HG03060 (cell line): ENCODE measurements around the gene COPS8.

Experiments
- ATAC-seq: cut with Tn5 transposase; IDR thresholded peaks from one replicate; pipeline ENCODE4 v1.9.1; 2021; ENCODE audit warnings: low read depth, moderate number of reproducible peaks; ENCODE audit not compliant: unreplicated experiment

COPS8 gene

DNA sequence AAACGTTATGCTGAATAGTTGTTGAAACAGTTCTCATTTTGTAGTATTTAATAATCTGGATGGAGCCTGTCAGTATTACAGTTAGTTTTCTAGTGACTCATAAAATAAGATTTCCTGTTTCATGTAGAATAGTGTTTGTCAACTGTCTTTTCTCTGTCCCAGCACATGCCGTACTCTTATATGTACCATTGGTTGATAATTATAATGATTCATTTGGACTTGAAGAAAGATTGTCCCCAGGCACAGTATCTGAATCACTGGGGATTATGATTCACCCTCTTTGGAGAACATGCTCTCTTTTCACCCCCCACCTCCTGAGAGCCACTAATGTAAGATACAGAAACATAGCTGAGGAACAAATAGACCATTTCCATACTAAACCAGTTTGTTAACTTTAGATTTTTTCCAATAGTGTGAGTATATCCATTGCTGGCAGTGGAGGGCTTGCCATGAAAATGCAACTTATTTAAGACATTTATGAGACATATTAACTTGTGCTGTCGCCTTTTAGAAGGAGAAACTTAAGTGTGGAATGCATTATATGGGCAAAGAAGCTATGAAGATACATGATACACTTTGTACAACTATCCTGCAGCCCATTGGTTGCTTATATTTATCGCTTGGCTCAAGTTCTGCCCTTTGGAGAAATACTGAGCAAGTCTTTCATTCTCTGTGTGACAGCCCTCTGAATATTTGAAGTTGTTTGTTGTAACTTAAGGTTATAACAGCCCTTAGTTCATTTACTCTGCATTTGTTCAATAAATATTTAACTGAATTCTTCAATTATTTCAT is 12.4 kb downstream of the COPS8 start:
- no peak for ATAC-seq

DNA sequence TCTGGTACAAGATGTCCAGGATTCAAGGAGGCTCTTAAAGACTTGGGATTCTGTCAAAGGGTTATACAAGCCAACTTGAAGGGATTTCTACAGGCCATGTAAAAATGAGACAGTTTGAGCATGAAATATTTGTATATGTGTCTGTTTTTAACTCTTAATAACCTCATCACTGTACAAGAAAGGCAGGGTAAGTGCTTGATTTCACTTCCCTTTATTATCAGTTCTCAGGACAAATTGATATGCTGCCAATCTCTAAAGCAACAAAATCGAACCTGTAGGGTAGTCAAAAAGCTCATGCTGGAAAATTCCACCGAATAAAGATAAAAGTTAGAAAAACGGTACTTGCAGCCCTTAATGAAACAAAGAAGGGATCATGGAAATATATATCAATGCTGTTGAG is 14.1 kb downstream of the COPS8 start:
- ATAC-seq: no peak

GRCh38 chr2:237101118-237101979 is 15.7 kb downstream of the COPS8 start:
- ATAC-seq: no peak

DNA sequence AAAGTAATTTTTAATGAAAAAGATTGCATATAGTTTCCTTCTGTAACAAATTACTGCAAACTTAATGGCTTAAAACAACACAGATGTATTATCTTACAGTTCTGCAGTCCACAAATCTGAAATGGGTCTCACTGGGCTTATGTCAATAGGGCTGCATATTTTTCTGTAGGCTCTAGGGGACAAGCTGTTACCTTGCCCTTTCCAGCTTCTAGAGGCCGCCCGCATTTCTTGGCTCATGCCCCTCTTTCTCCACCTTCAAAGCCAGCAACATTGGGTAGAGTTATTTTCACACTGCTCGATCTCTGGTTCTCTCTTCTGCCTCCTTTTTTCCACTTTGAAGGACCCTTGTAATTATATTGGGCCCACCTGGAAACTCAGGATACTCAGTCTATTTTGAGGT is 16.7 kb downstream of the COPS8 start:
- ATAC-seq: no peak

- ATAC-seq: no peak
Observed at GRCh38 chr2:237109421-237109934, 23.8 kb downstream of the COPS8 start.

DNA sequence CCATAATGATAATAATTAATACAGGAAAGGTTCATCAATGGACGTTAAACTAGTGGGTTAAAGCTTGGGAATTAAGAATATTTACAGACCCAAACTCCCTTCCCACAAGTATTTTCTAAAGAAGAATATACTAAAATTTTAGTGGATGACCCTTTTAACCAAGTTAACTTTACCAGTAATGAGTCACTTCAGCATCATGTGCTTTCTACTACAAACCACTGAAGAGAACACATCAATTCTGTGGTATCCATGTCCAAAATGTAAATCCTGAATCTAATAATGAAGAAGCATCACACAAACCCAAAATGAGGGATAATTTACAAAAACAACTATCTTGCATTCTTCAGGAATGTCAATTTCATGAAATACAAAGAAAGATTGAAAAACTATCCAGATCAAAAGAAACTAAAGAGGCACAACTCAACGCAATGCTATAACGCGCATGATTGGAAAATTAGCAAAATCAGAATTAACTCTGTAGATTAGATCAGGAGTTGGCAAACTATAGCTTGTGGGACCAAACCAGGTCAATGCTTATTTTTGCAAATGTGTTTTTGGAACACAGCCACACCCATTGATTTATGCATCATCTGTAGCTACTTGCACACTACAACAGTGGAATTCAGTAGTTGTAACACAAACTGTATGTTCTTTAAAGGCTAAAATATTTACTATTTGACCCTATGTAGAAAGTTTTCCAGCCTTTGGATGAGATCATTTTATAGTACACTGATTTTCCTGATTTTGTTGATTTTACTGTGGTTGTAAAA is 27.5 kb downstream of the COPS8 start:
- ATAC-seq: no peak

DNA sequence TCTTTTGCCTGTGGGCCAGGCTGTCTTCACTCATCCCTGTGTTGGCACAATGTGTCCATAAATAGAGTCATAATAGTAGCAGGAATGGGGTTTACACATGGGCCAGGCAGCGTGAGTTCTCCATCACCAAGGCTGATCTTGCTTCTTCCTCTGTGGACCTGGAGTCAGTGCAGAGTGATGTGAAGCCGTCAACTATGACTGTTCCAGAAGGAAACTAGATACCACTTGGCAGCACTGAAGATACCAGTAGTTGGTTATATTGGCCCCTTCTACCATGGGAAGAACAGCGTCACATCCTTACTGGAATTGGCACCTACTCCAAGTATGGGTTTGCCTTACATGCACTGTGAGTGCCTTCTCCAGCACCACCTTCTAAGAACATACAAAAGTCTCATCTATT is 30.2 kb downstream of the COPS8 start:
- ATAC-seq: no peak

- ATAC-seq: no peak
Observed at GRCh38 chr2:237116431-237116830, 30.7 kb downstream of the COPS8 start.

DNA sequence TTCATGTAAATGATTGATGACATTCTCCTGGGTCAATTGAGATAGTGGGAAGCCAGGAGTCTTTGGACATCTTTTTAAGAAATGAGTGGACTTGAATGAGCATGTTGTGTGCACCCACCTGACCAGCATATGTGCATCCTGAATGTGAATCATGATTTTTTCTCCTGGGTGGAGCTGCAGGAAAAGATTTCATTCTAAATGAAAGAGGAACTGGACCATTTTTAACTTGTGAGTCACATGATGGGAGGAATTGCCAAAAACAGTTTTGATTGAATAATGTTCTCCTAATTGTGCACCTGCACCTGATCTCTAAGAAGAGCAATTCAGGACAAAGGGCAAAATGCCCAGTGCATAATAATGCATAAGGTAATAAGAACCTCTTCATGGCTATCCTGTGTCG is 32.3 kb downstream of the COPS8 start:
- no peak for ATAC-seq

DNA sequence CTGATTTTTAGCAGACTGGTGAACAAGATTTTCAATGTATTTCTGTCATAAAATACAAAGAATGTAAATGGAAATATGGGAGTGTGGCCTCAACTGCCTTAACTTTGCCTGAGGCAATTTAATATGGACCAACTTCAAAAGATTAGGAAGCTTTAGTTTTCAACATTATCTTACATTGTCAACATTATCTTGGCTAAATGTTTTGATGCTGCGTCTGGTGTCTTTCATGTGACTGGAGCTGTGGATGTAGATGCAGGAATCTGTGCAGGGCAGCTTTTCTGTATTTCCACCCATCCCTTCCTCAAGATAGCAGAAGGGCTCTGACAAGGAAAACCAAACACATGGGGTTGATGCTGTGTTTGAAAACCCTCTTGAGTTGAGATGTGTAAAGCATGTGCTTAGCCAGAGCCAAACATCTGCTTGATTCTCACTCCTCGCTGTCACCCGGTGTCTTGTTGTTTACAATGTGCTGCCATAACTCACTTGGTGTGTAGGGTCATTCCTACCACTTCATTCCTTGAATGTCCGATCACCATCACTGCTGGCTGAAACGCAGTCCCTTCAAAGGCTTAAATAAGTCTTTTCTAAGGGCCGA is 33.0 kb downstream of the COPS8 start:
- no peak for ATAC-seq

DNA sequence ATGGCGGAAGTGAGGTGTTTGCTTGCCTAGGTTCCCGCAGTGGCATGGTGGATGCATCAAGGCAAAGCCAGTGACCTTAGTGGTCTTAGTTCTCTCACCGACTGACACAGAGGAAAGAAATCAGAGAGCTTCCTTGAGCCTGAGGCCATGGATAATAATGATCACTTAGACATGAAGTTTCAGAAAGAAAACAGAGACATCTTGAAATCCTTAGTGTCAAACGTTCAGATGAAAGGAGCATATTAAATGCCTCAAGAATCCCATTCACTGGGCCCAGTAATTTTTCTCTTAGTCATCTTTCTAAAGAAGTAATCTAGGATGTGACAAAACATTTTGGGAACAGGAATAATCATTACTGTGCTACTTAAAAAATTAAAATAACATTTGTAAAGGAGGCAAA is 35.2 kb downstream of the COPS8 start:
- no peak for ATAC-seq

DNA sequence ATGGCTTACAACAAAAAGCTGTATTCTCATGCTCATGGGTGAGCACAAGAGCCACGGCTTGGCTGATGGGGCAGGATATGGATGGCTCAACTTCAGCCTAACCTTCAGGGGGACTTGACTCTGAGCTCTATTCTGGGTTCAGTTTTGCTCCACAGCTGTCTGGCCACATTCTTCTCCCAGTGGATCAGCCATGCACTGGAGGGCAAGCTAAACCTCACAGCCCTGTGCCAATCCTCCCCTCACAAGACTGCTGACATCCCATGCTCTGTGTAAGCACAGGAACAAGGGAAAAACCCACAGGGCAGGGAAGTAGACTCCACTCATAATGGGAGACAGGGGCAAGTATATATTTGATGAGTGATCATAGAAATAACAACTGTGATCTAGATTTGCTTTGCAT is 35.6 kb downstream of the COPS8 start:
- no peak for ATAC-seq

DNA sequence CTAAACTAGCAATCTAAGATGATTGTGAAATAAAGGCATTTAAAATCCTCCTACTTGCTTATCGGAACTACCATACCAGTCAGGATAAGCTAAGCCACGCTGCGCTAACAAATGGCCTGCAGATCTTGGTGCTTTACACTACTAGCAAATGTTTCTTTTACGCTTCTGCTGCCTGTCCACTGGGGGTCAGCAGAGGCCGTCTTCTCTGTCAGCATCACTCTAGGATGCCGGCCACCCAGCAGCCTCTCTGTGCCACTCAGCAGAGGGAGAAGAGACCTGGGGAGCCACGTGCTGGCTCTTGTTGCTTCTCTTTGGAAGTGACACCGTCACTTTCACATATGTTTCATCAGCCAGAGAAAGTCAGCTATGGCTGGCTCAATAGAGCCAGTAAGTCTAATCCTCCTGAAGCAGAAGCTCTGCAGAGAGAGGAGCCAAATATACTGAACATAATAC is 36.6 kb downstream of the COPS8 start:
- ATAC-seq: no peak

DNA sequence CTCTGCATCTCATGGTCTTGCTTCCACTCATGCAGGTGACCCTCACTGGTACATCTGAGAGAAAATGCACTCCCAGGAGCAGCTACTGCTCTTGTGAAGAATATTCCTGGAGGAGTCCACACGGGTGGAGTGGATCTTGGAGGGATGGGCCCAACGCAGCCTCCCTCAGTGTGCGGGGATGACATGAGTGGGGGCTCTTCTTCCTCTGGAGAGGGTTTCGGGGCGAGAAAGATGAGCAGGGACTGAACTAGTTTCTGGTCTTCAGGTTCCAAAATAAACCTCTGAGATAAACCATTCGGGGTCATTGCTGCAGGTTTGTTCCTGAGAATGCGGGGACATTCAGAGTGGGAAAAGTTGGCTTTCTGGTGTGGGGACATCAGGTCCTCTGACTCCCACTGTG is 39.1 kb downstream of the COPS8 start:
- no peak for ATAC-seq

GRCh38 chr2:237125967-237126366 is 40.3 kb downstream of the COPS8 start:
- ATAC-seq: no peak

DNA sequence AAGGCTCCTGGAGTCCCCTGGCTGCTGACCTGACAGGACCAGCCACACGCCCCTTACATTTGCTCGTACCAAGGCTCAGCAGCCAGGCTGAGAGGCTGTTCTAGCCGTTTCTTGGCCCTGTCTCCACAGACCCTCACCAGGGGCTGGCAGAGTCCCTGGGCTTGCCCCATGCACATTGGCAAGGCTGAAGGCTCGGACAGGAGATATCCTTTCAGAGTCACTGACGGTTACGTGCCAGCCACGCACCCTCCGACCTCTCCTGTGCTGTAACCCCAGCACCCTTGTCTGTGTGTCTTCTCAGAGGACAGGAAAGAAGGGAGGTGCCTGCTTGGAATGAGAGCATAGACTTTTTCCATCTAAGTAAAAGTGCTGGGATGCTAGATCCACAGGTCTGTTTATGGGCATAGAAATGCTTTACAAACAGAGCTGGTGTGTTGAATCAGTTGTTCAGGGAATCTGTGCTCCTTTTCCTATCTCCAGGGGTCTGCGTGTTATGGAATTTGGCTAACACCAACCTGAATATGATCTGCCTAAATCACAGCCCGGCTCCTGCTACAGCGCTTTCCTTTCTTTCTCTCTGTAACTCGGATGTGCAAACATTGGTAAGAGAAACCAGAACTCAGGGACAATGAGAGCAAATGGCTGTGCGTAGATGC is 41.0 kb downstream of the COPS8 start:
- ATAC-seq: no peak

DNA sequence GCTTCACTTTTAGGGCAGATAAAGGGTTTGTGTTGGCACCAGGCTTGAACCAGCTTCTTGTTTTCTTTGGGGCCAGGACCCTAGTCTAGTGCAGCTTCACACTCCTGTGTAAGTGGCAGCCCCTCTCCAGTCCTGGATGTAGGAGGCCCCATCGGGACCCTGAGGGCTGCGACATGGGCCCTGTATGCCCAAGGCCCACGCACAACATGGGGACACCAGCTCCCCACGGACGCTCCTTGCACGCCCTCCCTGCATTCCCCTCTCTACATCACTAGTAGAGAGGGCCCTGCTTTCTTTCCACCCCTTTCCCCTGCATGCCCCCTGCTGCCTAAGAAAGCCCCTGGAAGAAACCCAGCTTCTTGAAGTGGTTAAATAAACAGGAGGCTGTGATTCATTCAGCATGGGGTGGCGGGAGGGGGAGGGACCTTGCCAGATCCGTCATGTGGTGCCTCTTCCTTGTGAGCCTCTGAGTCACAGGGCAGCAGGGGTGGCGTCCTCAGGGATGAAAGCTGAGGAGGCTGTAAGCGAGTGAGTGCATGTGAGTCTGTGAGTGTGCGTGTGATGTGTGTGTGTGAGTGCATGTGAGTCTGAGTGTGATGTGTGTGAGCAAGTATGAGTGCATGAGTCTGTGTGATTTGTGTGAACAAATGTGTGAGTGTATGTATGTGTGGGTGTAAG is 42.5 kb downstream of the COPS8 start:
- no peak for ATAC-seq

- ATAC-seq: no peak
Observed at GRCh38 chr2:237128845-237129592, 43.3 kb downstream of the COPS8 start.
